Activated CD8-positive, alpha-beta memory T cell treated with anti-CD3 and anti-CD28 coated beads, Interleukin-2, amount 10 ng/mL, durations not matched to agents 7 days and 5 days (primary cell): ENCODE results near the gene CFAP74. TPM values are rescaled to one million over a fixed set of nuclear protein-coding genes. Genes with fewer than 3 reads are reported as not detected.
"Not testable (repeated sequence)": the region's sequence is repeated elsewhere in the genome, so short reads cannot be mapped to it uniquely, and the experiment has no call there.

Experiments
- ATAC-seq: fragments of 150-1000 bp; cut with Tn5 transposase; one replicate; pipeline ENCODE4 v1.10.0; 2021; ENCODE audit warnings: moderate library complexity
- CTCF ChIA-PET: fragments of 350-600 bp; sonication (Branson Sonifier 250); formaldehyde crosslinking; loops from one replicate; lab custom pipeline; 2021; ENCODE audit warnings: antibody characterized with exemption; lab: Charles Lee
- DNase-seq: peaks from one replicate; pipeline ENCODE4 v3.0.0-alpha.2; 2020
- H3K27ac Mint-ChIP-seq: one replicate; pipeline ENCODE4 v1.8.0; 2021; ENCODE audit warnings: mild to moderate bottlenecking, mixed read lengths
- H3K27me3 Mint-ChIP-seq: one replicate; pipeline ENCODE4 v1.8.0; 2021; ENCODE audit warnings: mixed read lengths
- H3K36me3 Mint-ChIP-seq: one replicate; pipeline ENCODE4 v1.8.0; 2021; ENCODE audit warnings: mild to moderate bottlenecking, mixed read lengths
- H3K4me1 Mint-ChIP-seq: one replicate; pipeline ENCODE4 v1.8.0; 2021; ENCODE audit warnings: mixed read lengths
- H3K4me3 Mint-ChIP-seq: one replicate; pipeline ENCODE4 v1.8.0; 2021; ENCODE audit warnings: mild to moderate bottlenecking, moderate library complexity, mixed read lengths
- H3K9me3 Mint-ChIP-seq: one replicate; pipeline ENCODE4 v1.8.0; 2022; ENCODE audit warnings: low read depth, mixed read lengths
- total RNA-seq, 2 experiments: library from RNA; stranded (reverse); gene quantifications; one replicate each; pipeline ENCODE4 v1.2.3, GENCODE V29; 2021

Gene CFAP74
- total RNA-seq, 2 experiments from 2014 or later = not detected

GRCh38 chr1:1892079-1892762, 111.4 kb downstream of the CFAP74 start:
- ATAC-seq = no peak
- CTCF ChIA-PET = interaction anchor here (0.6 to 10.3 kb wide), 4 partner anchors 9 to 112 kb away, joined by 3 to 96 read pairs (median 4); no protein-coding TSS in a partner anchor
- H3K27me3 Mint-ChIP-seq = peaks cover 3% of the 10 kb centered on the region

GRCh38 chr1:1891349-1892078, 112.1 kb downstream of the CFAP74 start:
- H3K4me3 Mint-ChIP-seq = peak overlapping the region; percentile 92
- CTCF ChIA-PET = interaction anchor here (0.6 to 10.3 kb wide), 4 partner anchors 8 to 111 kb away, joined by 3 to 96 read pairs (median 4); no protein-coding TSS in a partner anchor
- peaks cover 3% of the 10 kb centered on the region for H3K27me3 Mint-ChIP-seq
- peak overlapping the region; percentile 82 for H3K27ac Mint-ChIP-seq
- H3K36me3 Mint-ChIP-seq = peaks cover 12% of the 10 kb centered on the region
- DNase-seq = peak; percentile 86
- no peaks in the 10 kb centered on the region for H3K9me3 Mint-ChIP-seq
- H3K4me1 Mint-ChIP-seq = peaks cover 53% of the 10 kb centered on the region
- peak; percentile 59 for ATAC-seq

More at GRCh38 chr1:1892079-1892762, 111.4 kb downstream of the CFAP74 start:
- no peaks in the 10 kb centered on the region for H3K9me3 Mint-ChIP-seq
- peak overlapping the region; percentile 82 for H3K27ac Mint-ChIP-seq
- DNase-seq = no peak
- peaks cover 9% of the 10 kb centered on the region for H3K36me3 Mint-ChIP-seq
- H3K4me1 Mint-ChIP-seq = peaks cover 50% of the 10 kb centered on the region
- H3K4me3 Mint-ChIP-seq = peak overlapping the region; percentile 92

- H3K36me3 Mint-ChIP-seq = peaks cover 16% of the 10 kb centered on the region
- peak; percentile 58 for ATAC-seq
- CTCF ChIA-PET = interaction anchor here (10.3 kb wide), 1 partner anchor 16 kb away, joined by 96 read pairs; no protein-coding TSS in a partner anchor
- DNase-seq = peak; percentile 87
- H3K9me3 Mint-ChIP-seq = no peaks in the 10 kb centered on the region
- peak within 1 kb of the TSS; percentile 92 for H3K4me3 Mint-ChIP-seq
- peaks cover 54% of the 10 kb centered on the region for H3K4me1 Mint-ChIP-seq
- peak within 1 kb of the TSS; percentile 82 for H3K27ac Mint-ChIP-seq
- no peaks in the 10 kb centered on the region for H3K27me3 Mint-ChIP-seq
These were observed 112.9 kb downstream of the CFAP74 start, which contains the start of gene GNB1 for GRCh38 chr1:1890506-1891348. Gene GNB1 (minus strand): TSS chr1:1891087. CDS start chr1:1825453, 65,634 bp downstream.

GRCh38 chr1:1889847-1890505, 113.6 kb downstream of the CFAP74 start:
- Mint-ChIP-seq H3K4me1 (peaks cover 50% of the 10 kb centered on the region), H3K4me3 (peak overlapping the region; percentile 83), H3K9me3 (no peaks in the 10 kb centered on the region), H3K36me3 (peaks cover 16% of the 10 kb centered on the region), H3K27me3 (no peaks in the 10 kb centered on the region), H3K27ac (peak overlapping the region; percentile 82)
- DNase-seq = peak; percentile 59
- peak; percentile 37 for ATAC-seq
- CTCF ChIA-PET = interaction anchor here (0.9 to 2.5 kb wide), 2 partner anchors 17 to 26 kb away, joined by 3 to 16 read pairs; no protein-coding TSS in a partner anchor

GRCh38 chr1:1889090-1889750, 114.4 kb downstream of the CFAP74 start:
- Mint-ChIP-seq H3K36me3 (peaks cover 17% of the 10 kb centered on the region), H3K27ac (peak overlapping the region; percentile 81), H3K4me3 (peak overlapping the region; percentile 83), H3K9me3 (no peaks in the 10 kb centered on the region), H3K27me3 (no peaks in the 10 kb centered on the region), H3K4me1 (peaks cover 44% of the 10 kb centered on the region)
- CTCF ChIA-PET = interaction anchor here (0.9 to 2.5 kb wide), 5 partner anchors 17 to 100 kb away, joined by 3 to 16 read pairs (median 3); no protein-coding TSS in a partner anchor
- DNase-seq (no peak), ATAC-seq (no peak)

- H3K9me3 Mint-ChIP-seq, H3K27ac Mint-ChIP-seq: not testable (repeated sequence)
These were observed 119.7 kb downstream of the CFAP74 start for GRCh38 chr1:1883890-1884289.

GRCh38 chr1:1883092-1883873, 120.3 kb downstream of the CFAP74 start:
- CTCF ChIA-PET = interaction anchor here (0.7 to 1.8 kb wide), 5 partner anchors 9 to 205 kb away, joined by 3 to 6 read pairs (median 5); no protein-coding TSS in a partner anchor
- Mint-ChIP-seq H3K4me1 (peaks cover 47% of the 10 kb centered on the region), H3K4me3 (no peak overlapping the region), H3K36me3 (peaks cover 23% of the 10 kb centered on the region), H3K27me3 (no peaks in the 10 kb centered on the region), H3K9me3 (no peaks in the 10 kb centered on the region), H3K27ac (peak overlapping the region; percentile 32)
- DNase-seq = no peak
- no peak for ATAC-seq

More at GRCh38 chr1:1883890-1884289, 119.7 kb downstream of the CFAP74 start:
- not testable (repeated sequence) for ATAC-seq, DNase-seq, H3K27me3 Mint-ChIP-seq, H3K4me3 Mint-ChIP-seq
- peaks cover 20% of the 10 kb centered on the region for H3K36me3 Mint-ChIP-seq
- CTCF ChIA-PET = interaction anchor here (0.7 to 1.8 kb wide), 4 partner anchors 8 to 205 kb away, joined by 3 to 6 read pairs (median 5); no protein-coding TSS in a partner anchor
- peaks cover 47% of the 10 kb centered on the region for H3K4me1 Mint-ChIP-seq

GRCh38 chr1:1881727-1882126, 121.9 kb downstream of the CFAP74 start:
- H3K27me3 Mint-ChIP-seq = no peaks in the 10 kb centered on the region
- H3K9me3 Mint-ChIP-seq = no peaks in the 10 kb centered on the region
- H3K36me3 Mint-ChIP-seq = peaks cover 23% of the 10 kb centered on the region
- H3K27ac Mint-ChIP-seq = peak overlapping the region; percentile 63
- no peak for ATAC-seq
- no peak overlapping the region for H3K4me3 Mint-ChIP-seq
- H3K4me1 Mint-ChIP-seq = peaks cover 46% of the 10 kb centered on the region
- no peak for DNase-seq
- CTCF ChIA-PET = interaction anchor here (2.4 kb wide), 1 partner anchor 24 kb away, joined by 10 read pairs; no protein-coding TSS in a partner anchor

GRCh38 chr1:1880617-1881312, 122.8 kb downstream of the CFAP74 start:
- H3K4me1 Mint-ChIP-seq = peaks cover 51% of the 10 kb centered on the region
- no peaks in the 10 kb centered on the region for H3K9me3 Mint-ChIP-seq
- CTCF ChIA-PET = interaction anchor here (2.4 kb wide), 1 partner anchor 25 kb away, joined by 10 read pairs; no protein-coding TSS in a partner anchor
- H3K27me3 Mint-ChIP-seq = no peaks in the 10 kb centered on the region
- no peak overlapping the region for H3K4me3 Mint-ChIP-seq
- H3K36me3 Mint-ChIP-seq = peaks cover 27% of the 10 kb centered on the region
- no peak overlapping the region for H3K27ac Mint-ChIP-seq
- no peak for ATAC-seq
- no peak for DNase-seq

- no peak for DNase-seq
- Mint-ChIP-seq H3K4me3 (no peak overlapping the region), H3K9me3 (no peaks in the 10 kb centered on the region), H3K4me1 (peaks cover 56% of the 10 kb centered on the region), H3K27ac (no peak overlapping the region), H3K27me3 (no peaks in the 10 kb centered on the region), H3K36me3 (peaks cover 35% of the 10 kb centered on the region)
- ATAC-seq = no peak
- CTCF ChIA-PET = interaction anchor here (2.4 kb wide), 1 partner anchor 26 kb away, joined by 10 read pairs; no protein-coding TSS in a partner anchor
These were observed 123.6 kb downstream of the CFAP74 start for GRCh38 chr1:1879942-1880341.
